GM23248 (cell line): Measurements from ENCODE around the gene KAZN.

Experiments
- EZH2 ChIP-seq: fragments of 200-600 bp; sonication (generic); IDR thresholded peaks from 2 replicates; pipeline ENCODE4 v1.6.1; 2018; ENCODE audit warnings: antibody characterized with exemption, mild to moderate bottlenecking; ENCODE audit not compliant: insufficient read depth, poor library complexity, severe bottlenecking
- EZH2phosphoT487 ChIP-seq: fragments of 200-600 bp; sonication (generic); IDR thresholded peaks from 2 replicates; pipeline ENCODE4 v1.6.1; 2018; ENCODE audit warnings: antibody characterized with exemption, moderate library complexity, mild to moderate bottlenecking, low read depth; ENCODE audit not compliant: insufficient read depth

GRCh38 chr1:14756589-14757285 is 158.3 kb downstream of the KAZN start:
- TF ChIP-seq EZH2 (no peak), EZH2phosphoT487 (no peak)
